ENCODE measurements around the gene DYNLT5.

GRCh38 chr1:66757722-66758240 is 5.5 kb downstream of the DYNLT5 start:
- TF ChIP-seq CTCF (conservative IDR thresholded peaks at IDR 0.05 in 1 of 2, IDR thresholded peaks at IDR 0.05 in 1 of 2; ENCODE audit: extremely low read depth in 1 of 2, insufficient read depth in 1 of 2, low read depth in 1 of 2, low read length in 2 of 2) (no peak), EZH2 (IDR thresholded peaks at IDR 0.05; ENCODE audit: borderline replicate concordance, low read length) (no peak)
